DMS53 (cell line): ENCODE results near the gene LFNG.

Experiments
- DNase-seq: peaks from one replicate; lab custom pipeline; 2025; lab: John Stamatoyannopoulos, UW

LFNG gene

GRCh38 chr7:2517678-2518507, 1.7 kb upstream of the LFNG start:
- peak; percentile 95 for DNase-seq

- peak; percentile 83 for DNase-seq
Observed at GRCh38 chr7:2518737-2519118, 846 bp upstream of the LFNG start.

DNA sequence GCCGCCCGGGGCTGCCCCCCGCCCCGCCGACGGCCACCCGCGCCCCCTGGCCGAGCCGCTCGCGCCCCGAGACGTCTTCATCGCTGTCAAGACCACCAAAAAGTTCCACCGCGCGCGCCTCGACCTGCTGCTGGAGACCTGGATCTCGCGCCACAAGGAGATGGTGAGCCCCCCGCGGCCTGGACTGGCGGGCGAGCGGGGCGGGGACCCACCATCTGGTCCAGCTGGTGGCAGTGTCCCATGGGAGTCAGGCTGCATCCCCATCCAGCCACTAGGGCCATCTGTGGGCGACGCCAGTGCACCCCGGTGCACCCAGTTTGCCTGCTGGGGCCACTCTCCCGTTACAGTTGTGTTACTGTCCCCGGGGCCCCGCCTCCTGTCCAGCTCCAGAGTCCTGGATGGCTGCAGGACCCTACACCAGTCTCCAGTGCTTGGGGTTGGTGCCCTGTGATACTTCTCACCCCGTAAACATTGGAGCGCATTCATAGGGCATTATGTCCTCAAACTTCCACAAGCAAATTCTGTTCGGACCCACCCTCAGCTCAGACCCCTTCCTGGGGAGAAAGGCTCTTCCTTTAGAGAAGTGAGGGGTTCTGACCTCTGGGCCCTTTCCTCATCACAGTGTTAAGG, 672 bp downstream of the LFNG start:
- peak; percentile 71 for DNase-seq

GRCh38 chr7:2520761-2521290, 1.3 kb downstream of the LFNG start:
- peak; percentile 45 for DNase-seq

DNA sequence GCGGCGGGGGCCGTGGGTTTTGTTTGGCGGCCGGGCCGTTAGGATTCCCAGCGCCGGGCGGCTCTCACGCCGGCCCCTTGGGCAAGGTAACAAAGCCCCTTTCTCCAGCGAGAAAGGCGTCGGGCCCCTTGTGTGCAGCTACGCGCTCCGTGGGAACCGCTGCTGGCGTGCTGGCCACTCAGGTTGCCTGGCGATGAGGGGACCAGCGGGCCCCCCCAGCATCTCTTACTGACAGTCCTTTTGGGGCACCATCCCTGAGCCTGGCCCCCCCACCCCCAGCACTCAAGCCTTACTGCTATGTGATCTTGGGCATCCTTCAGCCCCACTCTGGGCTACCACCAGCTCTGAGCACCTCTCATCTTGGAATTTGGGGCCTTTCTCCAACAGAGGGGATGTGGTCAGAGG, 1.8 kb downstream of the LFNG start:
- DNase-seq, result peak; percentile 47

- peak; percentile 74 for DNase-seq
Observed at GRCh38 chr7:2521952-2522591, 2.5 kb downstream of the LFNG start.

DNA sequence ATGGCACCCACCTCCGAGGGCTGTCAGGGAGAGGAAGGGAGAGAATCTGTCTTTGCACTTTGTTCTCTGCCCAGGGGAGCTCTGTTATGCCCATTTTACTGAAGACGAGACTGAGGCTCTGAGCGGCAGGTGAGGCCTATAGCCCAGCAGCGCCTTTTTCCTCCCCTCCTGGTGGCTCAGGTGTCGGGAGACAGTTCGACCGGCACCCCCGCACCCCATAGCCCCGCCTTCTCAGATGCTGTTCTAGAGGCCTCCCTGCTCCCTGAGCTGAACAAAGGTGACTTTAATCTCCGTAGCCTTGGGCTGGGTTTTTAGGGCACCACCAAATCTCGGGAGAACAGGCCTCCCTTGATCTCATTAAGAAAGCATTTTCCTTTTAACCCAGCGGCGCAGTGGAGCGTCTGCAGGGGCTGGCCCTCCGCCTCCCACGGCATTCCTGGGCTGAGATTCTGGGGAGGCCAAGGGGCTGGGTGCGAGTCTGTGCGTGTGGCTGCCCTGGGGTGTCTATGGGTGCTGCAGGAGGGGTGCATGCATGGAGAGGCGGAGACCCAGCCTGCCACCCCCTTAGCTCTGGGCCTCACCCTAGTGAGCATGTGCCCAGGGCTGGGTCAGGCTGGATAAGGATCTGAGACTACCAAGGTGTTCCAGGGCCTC, 3.3 kb downstream of the LFNG start:
- DNase-seq, result peak; percentile 82

DNA sequence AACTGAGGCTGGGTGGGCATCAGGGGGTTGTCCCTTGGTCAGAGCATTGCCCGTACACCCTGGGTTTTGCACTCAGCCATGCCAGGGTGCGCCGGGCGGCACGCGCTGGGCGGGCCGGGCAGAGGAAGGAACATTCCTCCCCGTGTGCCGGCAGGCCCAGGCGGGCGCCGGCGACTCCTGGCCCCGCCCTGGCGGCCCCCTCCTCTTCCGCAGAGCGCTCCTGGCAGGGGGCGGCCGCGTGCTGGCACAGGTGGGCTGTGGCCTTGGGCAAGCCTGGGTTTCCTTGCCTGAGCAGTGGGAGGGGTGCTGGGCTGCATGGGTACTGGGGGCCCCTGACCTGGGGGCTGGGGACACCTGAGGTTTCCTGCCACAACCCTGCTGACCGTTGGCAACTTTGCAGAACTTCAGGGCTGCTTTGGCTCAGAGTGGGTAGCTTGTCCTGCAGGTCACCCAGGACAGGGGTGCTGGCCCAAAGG, 3.9 kb downstream of the LFNG start:
- peak; percentile 90 for DNase-seq

DNA sequence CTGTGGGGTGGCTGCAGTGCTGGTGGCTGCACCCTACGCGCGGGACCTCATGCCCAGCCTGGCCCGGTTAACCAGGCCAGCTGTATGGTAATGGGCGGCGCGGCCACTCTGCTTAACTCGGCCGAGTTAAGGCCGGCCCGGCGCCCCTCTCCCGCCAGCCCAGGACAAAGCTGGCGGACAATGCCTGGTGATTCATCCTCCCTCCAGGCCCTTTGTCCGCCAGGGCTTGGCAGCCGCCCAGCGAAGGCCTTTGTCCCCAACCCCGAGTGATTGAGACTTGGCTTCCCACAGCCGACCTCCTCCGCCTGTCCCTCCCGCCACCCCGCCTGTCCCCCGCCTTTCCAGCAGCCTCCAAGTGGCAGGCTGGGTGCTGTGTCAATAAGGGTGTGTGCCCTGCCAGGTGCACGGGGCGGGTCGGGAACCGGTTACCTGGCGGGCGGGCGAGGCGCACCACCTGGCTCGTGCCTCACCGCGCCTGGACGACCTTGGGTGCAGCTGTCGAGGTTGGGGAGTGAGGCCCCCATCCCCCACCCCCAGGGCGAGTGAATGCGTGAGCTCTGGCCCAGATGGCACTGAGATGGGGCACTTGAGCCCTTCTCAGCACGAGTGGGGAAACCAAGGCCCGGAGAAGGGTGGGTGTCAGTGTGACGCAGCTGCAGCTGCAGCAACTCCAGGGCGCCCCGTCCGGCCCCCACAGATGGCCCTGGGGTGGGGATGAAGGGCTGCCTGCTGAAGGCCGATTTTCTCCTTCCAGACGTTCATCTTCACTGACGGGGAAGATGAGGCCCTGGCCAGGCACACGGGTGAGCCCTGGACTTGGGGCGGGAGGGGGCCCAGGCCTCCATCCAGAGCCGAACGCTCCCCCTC, 4.6 kb downstream of the LFNG start:
- peak; percentile 99 for DNase-seq

DNA sequence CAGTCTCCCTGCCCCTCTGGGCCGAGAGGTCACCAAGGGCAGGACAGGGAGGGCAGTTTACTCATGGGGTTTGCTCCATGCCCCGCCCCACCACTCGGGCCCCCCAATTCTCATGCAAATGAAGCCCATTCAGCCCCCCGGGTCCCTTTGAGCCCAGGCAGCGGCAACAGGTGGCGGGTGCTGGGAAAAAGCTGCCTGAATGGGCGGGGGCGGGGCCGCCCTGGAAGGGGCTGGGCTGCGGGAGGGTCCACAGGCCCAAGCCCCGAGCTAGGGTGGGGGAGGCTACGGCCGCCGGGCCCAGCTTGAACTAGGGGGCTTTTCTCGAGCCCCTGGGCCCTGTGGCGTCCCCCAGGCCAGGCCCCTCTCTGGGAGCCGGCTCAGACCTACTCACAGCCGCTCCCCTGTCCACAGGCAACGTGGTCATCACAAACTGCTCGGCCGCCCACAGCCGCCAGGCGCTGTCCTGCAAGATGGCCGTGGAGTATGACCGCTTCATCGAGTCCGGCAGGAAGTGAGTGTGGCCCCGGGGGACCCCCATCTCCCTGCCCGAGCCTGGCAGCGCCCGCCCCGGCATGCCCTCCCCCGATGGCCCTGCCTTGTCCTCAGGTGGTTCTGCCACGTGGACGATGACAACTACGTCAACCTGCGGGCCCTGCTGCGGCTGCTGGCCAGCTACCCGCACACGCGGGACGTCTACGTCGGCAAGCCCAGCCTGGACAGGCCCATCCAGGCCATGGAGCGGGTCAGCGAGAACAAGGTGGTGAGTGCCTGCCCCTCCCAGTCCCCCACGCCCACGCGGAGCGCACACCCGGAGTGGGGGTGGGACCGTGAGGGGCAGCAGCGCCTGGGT, 5.5 kb downstream of the LFNG start:
- peak; percentile 75 for DNase-seq

DNA sequence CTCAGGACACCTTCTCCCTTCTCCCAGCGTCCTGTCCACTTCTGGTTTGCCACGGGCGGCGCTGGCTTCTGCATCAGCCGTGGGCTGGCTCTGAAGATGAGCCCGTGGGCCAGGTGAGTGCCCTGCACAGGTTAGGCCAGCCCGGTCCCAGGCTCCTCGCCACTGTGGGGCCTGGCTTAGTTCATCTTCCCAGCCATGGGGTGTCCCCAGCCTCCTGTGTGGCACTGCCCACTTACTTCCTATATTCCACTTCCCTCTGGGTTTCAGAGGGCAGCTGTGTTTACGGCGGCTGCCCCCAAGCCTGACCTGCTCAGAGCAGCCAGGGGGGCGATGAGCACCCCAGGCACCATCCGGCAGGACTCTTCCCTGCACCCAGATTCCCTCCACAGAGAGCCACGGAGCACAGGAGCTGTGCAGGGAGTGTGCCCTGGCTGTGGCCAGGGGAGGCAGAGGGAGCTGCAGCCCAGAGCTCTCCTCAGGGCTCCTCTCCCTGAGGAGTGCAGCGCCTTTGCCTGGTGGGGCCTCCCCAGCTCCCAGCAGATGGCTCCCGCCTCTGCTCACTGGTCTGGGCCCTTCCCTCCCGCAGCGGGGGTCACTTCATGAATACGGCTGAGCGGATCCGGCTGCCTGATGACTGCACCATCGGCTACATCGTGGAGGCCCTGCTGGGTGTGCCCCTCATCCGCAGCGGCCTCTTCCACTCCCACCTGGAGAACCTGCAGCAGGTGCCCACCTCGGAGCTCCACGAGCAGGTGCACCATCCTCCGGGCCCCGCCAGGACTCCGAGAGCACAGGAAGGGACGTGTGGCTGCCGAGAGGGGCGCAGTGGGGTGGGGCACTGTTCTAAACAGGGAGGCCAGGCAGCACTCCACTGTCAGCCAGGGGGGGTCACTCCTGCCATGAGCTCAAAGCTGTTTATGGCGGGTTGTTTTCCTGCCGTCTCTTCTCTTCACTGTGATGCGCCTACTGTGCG, 6.4 kb downstream of the LFNG start:
- DNase-seq, result peak; percentile 88

DNA sequence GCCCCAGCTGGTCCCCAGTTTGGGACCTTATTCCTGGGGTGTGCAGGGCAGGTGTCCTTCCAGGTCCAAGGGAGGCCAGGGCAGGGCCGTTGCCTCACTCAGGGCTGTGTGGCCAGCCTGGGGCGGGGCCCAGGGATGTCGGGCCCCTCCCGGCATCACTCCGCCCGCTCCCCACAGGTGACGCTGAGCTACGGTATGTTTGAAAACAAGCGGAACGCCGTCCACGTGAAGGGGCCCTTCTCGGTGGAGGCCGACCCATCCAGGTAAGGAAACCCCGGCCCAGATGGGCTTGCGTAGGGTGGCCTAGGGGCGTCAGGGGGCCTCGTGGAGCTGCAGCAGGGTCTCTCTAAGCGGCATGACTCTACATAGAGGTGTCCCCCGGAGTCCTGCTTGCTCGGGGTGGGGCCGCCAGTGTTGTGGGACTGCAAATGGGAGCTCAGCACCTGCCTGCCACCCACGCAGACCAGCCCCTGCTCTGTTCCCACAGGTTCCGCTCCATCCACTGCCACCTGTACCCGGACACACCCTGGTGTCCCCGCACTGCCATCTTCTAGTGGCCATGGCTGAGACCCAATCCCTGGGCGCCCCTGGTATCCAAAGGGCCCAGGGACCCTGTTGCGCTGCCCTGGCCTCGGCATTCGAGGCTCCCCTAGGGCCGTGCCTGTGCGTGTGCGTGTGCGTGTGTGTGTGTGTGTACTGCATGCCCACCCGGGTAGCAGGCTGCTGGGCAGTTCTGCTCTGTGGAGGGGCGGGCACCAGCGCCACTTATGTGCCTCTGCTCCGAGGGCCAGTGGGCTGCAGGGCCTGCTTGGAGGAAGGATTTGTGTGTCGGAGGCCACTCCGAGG, 7.3 kb downstream of the LFNG start:
- peak; percentile 85 for DNase-seq

DNA sequence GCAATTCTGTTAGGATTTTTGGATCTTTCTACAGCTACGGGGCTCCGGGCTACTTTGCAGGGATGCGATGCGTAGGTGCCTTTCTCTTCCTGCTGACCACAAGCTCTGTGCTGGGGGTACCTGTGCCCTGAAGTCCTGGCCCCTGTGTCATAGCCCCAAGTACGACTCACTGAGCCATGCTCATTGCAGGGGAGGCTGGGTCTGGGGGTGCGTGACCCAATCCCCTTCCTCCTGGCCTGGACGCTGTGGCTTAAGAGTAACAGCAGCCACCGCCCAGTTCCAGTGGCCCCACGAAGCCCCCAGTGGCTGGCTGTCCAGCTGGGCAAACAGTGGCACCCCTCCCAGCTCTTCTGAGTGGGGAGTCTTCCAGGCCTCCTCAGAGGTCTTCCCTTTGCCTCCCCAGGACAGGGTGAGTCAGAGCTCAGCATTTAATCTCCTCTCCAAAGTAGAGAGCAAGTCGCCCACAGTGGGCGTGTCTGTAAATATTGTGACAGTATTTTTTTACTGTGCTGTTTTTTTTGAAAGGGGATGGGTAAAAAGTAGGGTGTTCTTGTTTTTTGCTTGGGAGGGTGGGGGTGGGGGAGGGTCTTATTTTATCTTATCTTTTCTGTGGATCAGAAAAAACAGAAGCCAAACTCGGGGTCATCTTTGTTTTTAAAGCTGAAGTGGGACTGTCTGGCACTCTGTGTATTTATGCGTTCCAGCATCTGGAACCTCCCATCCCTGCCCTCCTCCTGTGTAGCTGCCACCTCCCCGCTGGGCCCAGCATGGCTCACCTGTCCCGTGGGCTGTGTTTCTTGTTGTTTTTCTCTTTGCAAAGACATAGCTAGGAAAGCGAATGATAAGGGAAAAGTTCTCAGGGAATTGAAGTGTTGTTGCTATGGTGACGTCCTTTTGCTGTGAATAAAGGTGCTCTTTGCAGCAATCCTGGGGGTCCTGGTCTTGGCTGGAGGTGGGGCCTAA, 8.2 kb downstream of the LFNG start:
- peak; percentile 96 for DNase-seq

DNA sequence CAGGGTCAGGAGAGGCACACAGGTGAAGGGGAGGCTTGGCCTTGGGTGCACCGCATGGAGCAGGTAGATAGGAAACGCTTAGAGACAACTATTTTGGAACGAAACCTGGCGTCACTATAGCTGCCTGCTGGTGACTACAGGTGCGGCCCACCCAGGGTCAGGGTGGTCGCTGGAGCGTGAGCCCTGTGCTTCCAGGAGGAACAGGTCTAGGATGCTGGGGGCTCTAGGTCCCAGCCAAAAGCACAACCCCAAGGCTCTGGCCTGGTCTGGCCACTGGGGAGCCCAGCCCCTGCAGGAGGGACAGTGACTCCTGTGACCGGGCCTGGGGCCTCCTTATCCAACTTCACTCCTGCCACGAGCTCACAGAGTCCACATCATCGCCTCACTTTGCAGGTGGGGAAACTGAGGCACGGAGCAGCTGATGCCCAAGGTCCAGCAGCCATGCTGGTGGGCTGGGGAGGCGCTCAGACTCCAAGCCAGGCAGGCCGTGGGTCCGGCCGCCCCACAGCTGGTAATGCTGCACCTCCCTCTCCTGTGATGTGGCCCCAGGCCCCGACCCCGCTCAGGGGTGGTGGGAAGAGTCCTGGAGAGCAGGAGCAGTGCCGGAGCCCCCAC, 9.0 kb downstream of the LFNG start:
- no peak for DNase-seq

- peak; percentile 82 for DNase-seq
Observed at GRCh38 chr7:2529161-2530070, 9.8 kb downstream of the LFNG start.
